ENCODE results near the gene NFKBIA.
"Not testable (repeated sequence)": the region's sequence is repeated elsewhere in the genome, so short reads cannot be mapped to it uniquely, and the experiment has no call there.

Gene NFKBIA

GRCh38 chr14:35388656-35389314 lies 15.8 kb downstream of the NFKBIA start:
- no peak for DNase-seq

- no peak for DNase-seq
Measured at GRCh38 chr14:35387713-35388579, 16.6 kb downstream of the NFKBIA start.

- no peak for DNase-seq
Measured at GRCh38 chr14:35387219-35387618, 17.3 kb downstream of the NFKBIA start.

GRCh38 chr14:35386673-35387125 lies 17.9 kb downstream of the NFKBIA start:
- DNase-seq: peak; percentile 94 to 95

GRCh38 chr14:35385042-35385839 lies 19.3 kb downstream of the NFKBIA start:
- DNase-seq: peak; percentile 84 to 86

- DNase-seq: peak in 1 of 2 experiments; percentile 60
Measured at GRCh38 chr14:35384455-35385041, 20.0 kb downstream of the NFKBIA start.

GRCh38 chr14:35383569-35384454 lies 20.7 kb downstream of the NFKBIA start:
- DNase-seq: peak in 1 of 2 experiments; percentile 56

GRCh38 chr14:35380794-35381193 lies 23.8 kb downstream of the NFKBIA start:
- DNase-seq: no peak

- DNase-seq: not testable (repeated sequence)
Measured at GRCh38 chr14:35379234-35379933, 25.2 kb downstream of the NFKBIA start.

GRCh38 chr14:35378425-35379233 lies 25.9 kb downstream of the NFKBIA start:
- no peak for DNase-seq

GRCh38 chr14:35375558-35376025 lies 29.0 kb downstream of the NFKBIA start:
- DNase-seq: no peak

- no peak for DNase-seq
Measured at GRCh38 chr14:35374263-35374712, 30.3 kb downstream of the NFKBIA start.

GRCh38 chr14:35373208-35373607 lies 31.3 kb downstream of the NFKBIA start:
- not testable (repeated sequence) for DNase-seq

GRCh38 chr14:35370969-35371368 lies 33.6 kb downstream of the NFKBIA start:
- no peak for DNase-seq

GRCh38 chr14:35369701-35370191 lies 34.8 kb downstream of the NFKBIA start:
- peak; percentile 54 to 86 for DNase-seq

GRCh38 chr14:35368583-35369392 lies 35.8 kb downstream of the NFKBIA start:
- DNase-seq: no peak

GRCh38 chr14:35368139-35368460 lies 36.4 kb downstream of the NFKBIA start:
- DNase-seq: no peak

- no peak for DNase-seq
Measured at GRCh38 chr14:35367056-35367372, 37.5 kb downstream of the NFKBIA start.

GRCh38 chr14:35366521-35366976 lies 38.0 kb downstream of the NFKBIA start:
- DNase-seq: no peak

Measured in SHP77 (cell line).